Colonic mucosa (tissue), 4 donors: Measurements from ENCODE around the gene DHCR7. TPM values are rescaled to one million over a fixed set of nuclear protein-coding genes. Genes with fewer than 3 reads are reported as not detected.

Source experiments
- DNase-seq: peaks from one replicate; pipeline ENCODE4 v3.0.0-alpha.2; 2020
- H3K27ac ChIP-seq: fragments of 200-600 bp; one replicate; pipeline ENCODE4 v1.8.0; 2021
- H3K27me3 ChIP-seq: fragments of 200-600 bp; one replicate; pipeline ENCODE4 v1.8.0; 2021
- H3K36me3 ChIP-seq: fragments of 200-600 bp; one replicate; pipeline ENCODE4 v1.8.0; 2021
- H3K4me1 ChIP-seq: fragments of 200-600 bp; one replicate; pipeline ENCODE4 v1.8.0; 2021; ENCODE audit warnings: mild to moderate bottlenecking
- H3K4me3 ChIP-seq: fragments of 200-600 bp; one replicate; pipeline ENCODE4 v1.8.0; 2021
- H3K9ac ChIP-seq, 2 donors: one replicate each; pipeline ENCODE4 v1.7.0; 2013; ENCODE audit warnings: control low read depth in 2 of 2, low read depth in 2 of 2, low read length in 2 of 2
- H3K9me3 ChIP-seq: fragments of 200-600 bp; one replicate; pipeline ENCODE4 v1.8.0; 2021
- CTCF ChIP-seq: fragments of 200-600 bp; IDR thresholded peaks from one replicate; pipeline ENCODE4 v1.8.0; 2022; ENCODE audit warnings: antibody characterized with exemption, mild to moderate bottlenecking
- intact Hi-C: fragments of 100-400 bp; cut with DNase I; formaldehyde crosslinking; loops from one replicate; pipeline ENCODE4 v1.14.1; 2022
- total RNA-seq, 2 donors: library from RNA; stranded (reverse); fragmentation: NEBNext Ultra II Directional in 1 of 2; extraction: Animal tissue kit (Norgen Biotek cat#: 25700) in 1 of 2; gene quantifications; one replicate each; pipeline ENCODE4 v1.2.1, GENCODE V29; 2021
- donor health status: healthy.
- donor health status: DM: no; HTN: no; CAD: no.
- donor health status: DM: no; HTN: no; CAD: no.

The DHCR7 gene
- total RNA-seq, 2 donors from 2014 or later = 75.3 to 163 TPM

- Histone ChIP-seq H3K36me3 (peaks cover 22% of the 10 kb centered on the region), H3K4me1 (no peaks in the 10 kb centered on the region), H3K4me3 (no peak overlapping the region), H3K9me3 (no peaks in the 10 kb centered on the region), H3K9ac (no peak overlapping the region), H3K27ac (no peak overlapping the region), H3K27me3 (no peaks in the 10 kb centered on the region)
- TF ChIP-seq CTCF = no peak
- no peak for DNase-seq
- intact Hi-C loops = no loop called here
Observed at GRCh38 chr11:71472941-71473792, 25.0 kb upstream of the DHCR7 start.

GRCh38 chr11:71472357-71472885 is 24.2 kb upstream of the DHCR7 start:
- no peaks in the 10 kb centered on the region for H3K4me1 ChIP-seq
- H3K36me3 ChIP-seq = peaks cover 22% of the 10 kb centered on the region
- no peaks in the 10 kb centered on the region for H3K27me3 ChIP-seq
- no peak overlapping the region for H3K4me3 ChIP-seq
- intact Hi-C loops = no loop called here
- no peaks in the 10 kb centered on the region for H3K9me3 ChIP-seq
- no peak overlapping the region for H3K9ac ChIP-seq
- no peak for TF ChIP-seq CTCF
- no peak for DNase-seq
- no peak overlapping the region for H3K27ac ChIP-seq

GRCh38 chr11:71470946-71471345 is 22.8 kb upstream of the DHCR7 start:
- Histone ChIP-seq H3K27me3 (no peaks in the 10 kb centered on the region), H3K4me3 (no peak overlapping the region), H3K9ac (no peak overlapping the region), H3K4me1 (peaks cover 6% of the 10 kb centered on the region), H3K9me3 (no peaks in the 10 kb centered on the region), H3K27ac (no peak overlapping the region), H3K36me3 (peaks cover 22% of the 10 kb centered on the region)
- no peak for DNase-seq
- intact Hi-C loops = no loop called here
- no peak for TF ChIP-seq CTCF

GRCh38 chr11:71467164-71467563 is 19.0 kb upstream of the DHCR7 start:
- no peak for DNase-seq
- intact Hi-C loops = no loop called here
- H3K36me3 ChIP-seq = no peaks in the 10 kb centered on the region

GRCh38 chr11:71466358-71466757 is 18.2 kb upstream of the DHCR7 start:
- no peaks in the 10 kb centered on the region for H3K9me3 ChIP-seq
- DNase-seq = no peak
- no peaks in the 10 kb centered on the region for H3K36me3 ChIP-seq
- H3K4me3 ChIP-seq = no peak overlapping the region
- no peak for TF ChIP-seq CTCF
- no peaks in the 10 kb centered on the region for H3K27me3 ChIP-seq
- no peak overlapping the region for H3K27ac ChIP-seq
- peaks cover 6% of the 10 kb centered on the region for H3K4me1 ChIP-seq
- H3K9ac ChIP-seq = no peak overlapping the region
- intact Hi-C loops = no loop called here

More at GRCh38 chr11:71467164-71467563, 19.0 kb upstream of the DHCR7 start:
- H3K9me3 ChIP-seq = no peaks in the 10 kb centered on the region
- no peak for TF ChIP-seq CTCF
- peak overlapping the region; percentile 40 for H3K27ac ChIP-seq
- no peak overlapping the region for H3K9ac ChIP-seq
- no peaks in the 10 kb centered on the region for H3K27me3 ChIP-seq
- no peak overlapping the region for H3K4me3 ChIP-seq
- H3K4me1 ChIP-seq = peaks cover 6% of the 10 kb centered on the region
